ENCODE results near the gene ANO3. TPM values are rescaled to one million over a fixed set of nuclear protein-coding genes. Genes with fewer than 3 reads are reported as not detected.
"Not testable (repeated sequence)": the region's sequence is repeated elsewhere in the genome, so short reads cannot be mapped to it uniquely, and the experiment has no call there.

The ANO3 gene
- total RNA-seq, 1 experiment from 2014 or later = not detected

GRCh38 chr11:26626346-26626745, 294.4 kb downstream of the ANO3 start:
- DNase-seq (no peak), ATAC-seq (no peak)
- TF ChIP-seq, protein P1, sequence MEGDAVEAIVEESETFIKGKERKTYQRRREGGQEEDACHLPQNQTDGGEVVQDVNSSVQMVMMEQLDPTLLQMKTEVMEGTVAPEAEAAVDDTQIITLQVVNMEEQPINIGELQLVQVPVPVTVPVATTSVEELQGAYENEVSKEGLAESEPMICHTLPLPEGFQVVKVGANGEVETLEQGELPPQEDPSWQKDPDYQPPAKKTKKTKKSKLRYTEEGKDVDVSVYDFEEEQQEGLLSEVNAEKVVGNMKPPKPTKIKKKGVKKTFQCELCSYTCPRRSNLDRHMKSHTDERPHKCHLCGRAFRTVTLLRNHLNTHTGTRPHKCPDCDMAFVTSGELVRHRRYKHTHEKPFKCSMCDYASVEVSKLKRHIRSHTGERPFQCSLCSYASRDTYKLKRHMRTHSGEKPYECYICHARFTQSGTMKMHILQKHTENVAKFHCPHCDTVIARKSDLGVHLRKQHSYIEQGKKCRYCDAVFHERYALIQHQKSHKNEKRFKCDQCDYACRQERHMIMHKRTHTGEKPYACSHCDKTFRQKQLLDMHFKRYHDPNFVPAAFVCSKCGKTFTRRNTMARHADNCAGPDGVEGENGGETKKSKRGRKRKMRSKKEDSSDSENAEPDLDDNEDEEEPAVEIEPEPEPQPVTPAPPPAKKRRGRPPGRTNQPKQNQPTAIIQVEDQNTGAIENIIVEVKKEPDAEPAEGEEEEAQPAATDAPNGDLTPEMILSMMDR (conservative IDR thresholded peaks at IDR 0.05; ENCODE audit: low read depth, low read length) = no peak
- no peak for TF ChIP-seq EZH2 (IDR thresholded peaks at IDR 0.05; ENCODE audit: low read length, unreplicated experiment)
- no peak for TF ChIP-seq EZH2phosphoT487 (IDR thresholded peaks at IDR 0.05; ENCODE audit: borderline replicate concordance, low read length)
- Histone ChIP-seq H3K9me2 (replicated peaks; ENCODE audit: low read length) (no peaks in the 10 kb centered on the region), H3K36me3 (ENCODE audit: low read depth, low read length) (no peaks in the 10 kb centered on the region), H3K9me3 (ENCODE audit: low read length) (no peaks in the 10 kb centered on the region), H3K4me2 (ENCODE audit: low read length) (no peak overlapping the region), H2AFZ (ENCODE audit: low read length) (no peak overlapping the region), H4K20me1 (ENCODE audit: low read length) (no peaks in the 10 kb centered on the region), H3K9ac (ENCODE audit: low read length) (no peak overlapping the region), H3K4me3 (ENCODE audit: low read length) (no peak overlapping the region), H3K27ac (ENCODE audit: low read length) (no peak overlapping the region), H3K27me3 (ENCODE audit: low read length) (peaks cover 16% of the 10 kb centered on the region), H3K4me1 (ENCODE audit: insufficient read depth, low read length) (no peaks in the 10 kb centered on the region), H3F3A (ENCODE audit: low read length, unreplicated experiment) (no peaks in the 10 kb centered on the region), H3K79me2 (ENCODE audit: low read length) (no peaks in the 10 kb centered on the region)
- intact Hi-C loops (cut with micrococcal nuclease) = no loop called here
- CTCF ChIA-PET = no interaction called here
- BruUV-seq (replicated peaks) = no TSS peak
- POLR2A ChIA-PET (ENCODE audit: unreplicated experiment) = no interaction called here

DNA sequence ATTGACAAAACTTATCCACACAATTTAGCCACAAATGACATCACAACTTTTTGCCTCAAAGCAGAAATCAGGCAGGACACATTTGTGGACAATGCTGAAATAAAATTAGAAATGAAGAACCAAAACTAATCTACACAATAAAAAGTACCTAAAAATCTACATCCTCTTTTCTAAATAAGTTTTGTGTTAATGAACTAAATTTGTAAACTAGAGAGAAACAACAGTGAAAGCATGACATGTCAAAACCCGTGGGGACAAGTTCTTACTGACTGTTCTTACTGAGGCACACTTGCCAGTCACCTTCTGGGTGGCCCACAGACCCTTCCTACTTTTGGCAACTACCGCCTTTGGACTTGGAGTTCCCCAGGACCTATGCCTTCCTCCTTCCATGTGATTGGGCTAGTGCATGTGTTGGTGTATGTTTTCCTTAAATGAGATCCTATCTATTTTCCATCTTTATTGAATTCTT, 300.8 kb downstream of the ANO3 start:
- no peak overlapping the region for H3K27ac ChIP-seq (ENCODE audit: low read length)
- BruUV-seq (replicated peaks) = no TSS peak
- H3K4me1 ChIP-seq (ENCODE audit: insufficient read depth, low read length) = no peaks in the 10 kb centered on the region
- no peaks in the 10 kb centered on the region for H3K79me2 ChIP-seq (ENCODE audit: low read length)
- H3K4me3 ChIP-seq (ENCODE audit: low read length) = no peak overlapping the region
- CTCF ChIA-PET = no interaction called here
- H4K20me1 ChIP-seq (ENCODE audit: low read length) = no peaks in the 10 kb centered on the region
- no peaks in the 10 kb centered on the region for H3K36me3 ChIP-seq (ENCODE audit: low read depth, low read length)
- no peak for ATAC-seq
- no peak overlapping the region for H2AFZ ChIP-seq (ENCODE audit: low read length)
- POLR2A ChIA-PET (ENCODE audit: unreplicated experiment) = no interaction called here
- no peaks in the 10 kb centered on the region for H3K9me2 ChIP-seq (replicated peaks; ENCODE audit: low read length)
- H3K27me3 ChIP-seq (ENCODE audit: low read length) = peaks cover 19% of the 10 kb centered on the region
- DNase-seq = no peak
- H3K9me3 ChIP-seq (ENCODE audit: low read length) = no peaks in the 10 kb centered on the region
- intact Hi-C loops (cut with micrococcal nuclease) = no loop called here
- TF ChIP-seq EZH2 (IDR thresholded peaks at IDR 0.05; ENCODE audit: low read length, unreplicated experiment) (no peak), EZH2phosphoT487 (IDR thresholded peaks at IDR 0.05; ENCODE audit: borderline replicate concordance, low read length) (no peak)
- TF ChIP-seq, protein P1 (conservative IDR thresholded peaks at IDR 0.05; ENCODE audit: low read depth, low read length) = no peak
- H3K4me2 ChIP-seq (ENCODE audit: low read length) = no peak overlapping the region
- H3K9ac ChIP-seq (ENCODE audit: low read length) = no peak overlapping the region
- no peaks in the 10 kb centered on the region for H3F3A ChIP-seq (ENCODE audit: low read length, unreplicated experiment)

GRCh38 chr11:26643314-26643713, 311.4 kb downstream of the ANO3 start:
- H3K79me2 ChIP-seq (ENCODE audit: low read length); H3K9ac ChIP-seq (ENCODE audit: low read length); H3K36me3 ChIP-seq (ENCODE audit: low read depth, low read length); DNase-seq; H3K4me1 ChIP-seq (ENCODE audit: insufficient read depth, low read length); H3F3A ChIP-seq (ENCODE audit: low read length, unreplicated experiment); H3K4me2 ChIP-seq (ENCODE audit: low read length); H3K27ac ChIP-seq (ENCODE audit: low read length); H2AFZ ChIP-seq (ENCODE audit: low read length); H3K9me2 ChIP-seq (replicated peaks; ENCODE audit: low read length); H3K9me3 ChIP-seq (ENCODE audit: low read length); ATAC-seq; POLR2A ChIA-PET (ENCODE audit: unreplicated experiment); intact Hi-C loops (cut with micrococcal nuclease); BruUV-seq (replicated peaks); H3K4me3 ChIP-seq (ENCODE audit: low read length); CTCF ChIA-PET; H4K20me1 ChIP-seq (ENCODE audit: low read length): not testable (repeated sequence)
- peaks cover 15% of the 10 kb centered on the region for H3K27me3 ChIP-seq (ENCODE audit: low read length)

Measured in PC-3 (cell line).